H9 (cell line): ENCODE measurements around the gene NFKB1. TPM values are rescaled to one million over a fixed set of nuclear protein-coding genes. Genes with fewer than 3 reads are reported as not detected.
A peak's percentile ranks its signal among the peaks of the same experiment; 100 is the strongest.

Experiments used
- DNase-seq: peaks from one replicate; pipeline ENCODE4 v3.0.0-alpha.2; 2017
- H2AFZ ChIP-seq: one replicate; pipeline ENCODE4 v1.6.1; 2013; ENCODE audit warnings: mild to moderate bottlenecking, low read length, control low read depth, moderate library complexity
- H2AK5ac ChIP-seq: 2 replicates; pipeline ENCODE4 v1.6.1; 2013; ENCODE audit warnings: low read length, control low read depth, mixed read lengths; ENCODE audit not compliant: insufficient read length
- H2BK120ac ChIP-seq: one replicate; pipeline ENCODE4 v1.6.1; 2013; ENCODE audit warnings: low read depth, mild to moderate bottlenecking, low read length, control low read depth, inconsistent platforms; ENCODE audit not compliant: poor library complexity, severe bottlenecking
- H2BK12ac ChIP-seq: 2 replicates; pipeline ENCODE4 v1.6.1; 2013; ENCODE audit warnings: low read length, control low read depth, mixed read lengths, low read depth; ENCODE audit not compliant: insufficient read length
- H2BK15ac ChIP-seq: 2 replicates; pipeline ENCODE4 v1.6.1; 2013; ENCODE audit warnings: low read depth, low read length, control low read depth
- H2BK20ac ChIP-seq: one replicate; pipeline ENCODE4 v1.6.1; 2013; ENCODE audit warnings: low read depth, mild to moderate bottlenecking, low read length, control low read depth, inconsistent platforms; ENCODE audit not compliant: poor library complexity, severe bottlenecking
- H2BK5ac ChIP-seq: 2 replicates; pipeline ENCODE4 v1.6.1; 2013; ENCODE audit warnings: low read length, control low read depth, mixed read lengths; ENCODE audit not compliant: insufficient read length
- H3K14ac ChIP-seq: 2 replicates; pipeline ENCODE4 v1.6.1; 2013; ENCODE audit warnings: low read length, control low read depth; ENCODE audit not compliant: insufficient read depth
- H3K18ac ChIP-seq: 2 replicates; pipeline ENCODE4 v1.6.1; 2013; ENCODE audit warnings: low read depth, mild to moderate bottlenecking, mixed read lengths, low read length, control low read depth; ENCODE audit not compliant: insufficient read length
- H3K23ac ChIP-seq: 2 replicates; pipeline ENCODE4 v1.6.1; 2013; ENCODE audit warnings: low read length, control low read depth, mixed read lengths, low read depth; ENCODE audit not compliant: insufficient read length
- H3K23me2 ChIP-seq: 2 replicates; pipeline ENCODE4 v1.6.1; 2013; ENCODE audit warnings: low read depth, mild to moderate bottlenecking, mixed read lengths, low read length, control low read depth; ENCODE audit not compliant: insufficient read length, poor library complexity, severe bottlenecking
- H3K27ac ChIP-seq: 2 replicates; pipeline ENCODE4 v1.5.1; 2013; ENCODE audit warnings: low read length, control low read depth, mixed read lengths, low read depth; ENCODE audit not compliant: insufficient read length
- H3K27me3 ChIP-seq: 2 replicates; pipeline ENCODE4 v1.6.1; 2013; ENCODE audit warnings: low read length, control low read depth, inconsistent platforms; ENCODE audit not compliant: insufficient read depth
- H3K4ac ChIP-seq: 2 replicates; pipeline ENCODE4 v1.6.1; 2013; ENCODE audit warnings: low read depth, mild to moderate bottlenecking, control low read depth, inconsistent platforms, low read length, moderate library complexity
- H3K4me1 ChIP-seq: 2 replicates; pipeline ENCODE4 v1.6.1; 2013; ENCODE audit warnings: low read length, control low read depth, inconsistent platforms; ENCODE audit not compliant: insufficient read depth
- H3K4me2 ChIP-seq: 2 replicates; pipeline ENCODE4 v1.6.1; 2013; ENCODE audit warnings: low read length, control low read depth, mixed read lengths; ENCODE audit not compliant: insufficient read length, insufficient read depth
- H3K56ac ChIP-seq: 2 replicates; pipeline ENCODE4 v1.6.1; 2013; ENCODE audit warnings: low read depth, mild to moderate bottlenecking, mixed read lengths, low read length, control low read depth; ENCODE audit not compliant: insufficient read length
- H3K79me1 ChIP-seq: 2 replicates; pipeline ENCODE4 v1.6.1; 2013; ENCODE audit warnings: low read depth, mild to moderate bottlenecking, moderate library complexity, low read length, control low read depth, inconsistent platforms; ENCODE audit not compliant: insufficient read depth, poor library complexity, severe bottlenecking
- H3K79me2 ChIP-seq: 2 replicates; pipeline ENCODE4 v1.6.1; 2013; ENCODE audit warnings: low read length, control low read depth, inconsistent platforms; ENCODE audit not compliant: insufficient read depth
- H3K9ac ChIP-seq: 2 replicates; pipeline ENCODE4 v1.6.1; 2013; ENCODE audit warnings: low read length, control low read depth, mixed read lengths; ENCODE audit not compliant: insufficient read length; ENCODE audit errors: extremely low read depth
- H3K9me3 ChIP-seq: one replicate; pipeline ENCODE4 v1.6.1; 2013; ENCODE audit warnings: low read depth, low read length, inconsistent platforms; ENCODE audit not compliant: control insufficient read depth
- H3T11ph ChIP-seq: one replicate; pipeline ENCODE4 v1.6.1; 2013; ENCODE audit warnings: mild to moderate bottlenecking, low read length, control low read depth, inconsistent platforms
- H4K20me1 ChIP-seq: one replicate; pipeline ENCODE4 v1.6.1; 2013; ENCODE audit not compliant: control insufficient read depth, insufficient read length, insufficient read depth
- H4K5ac ChIP-seq: 2 replicates; pipeline ENCODE4 v1.6.1; 2013; ENCODE audit warnings: low read depth, mild to moderate bottlenecking, mixed read lengths, low read length, control low read depth; ENCODE audit not compliant: insufficient read length
- H4K8ac ChIP-seq: replicated peaks from 2 replicates; pipeline ENCODE4 v1.6.1; 2013; ENCODE audit warnings: low read length, control low read depth, mixed read lengths, low read depth; ENCODE audit not compliant: insufficient read length
- H4K91ac ChIP-seq: 2 replicates; pipeline ENCODE4 v1.6.1; 2013; ENCODE audit warnings: low read depth, mild to moderate bottlenecking, moderate library complexity, mixed read lengths, low read length, control low read depth; ENCODE audit not compliant: insufficient read length
- H3K27ac Mint-ChIP-seq, 3 experiments: 2 replicates in 2 of 3; 3 replicates in 1 of 3; pipeline ENCODE4 v1.8.0; 2020 to 2021; ENCODE audit warnings: mixed read lengths in 3 of 3, mild to moderate bottlenecking in 1 of 3, moderate library complexity in 1 of 3
- H3K27me3 Mint-ChIP-seq: 2 replicates; pipeline ENCODE4 v1.8.0; 2021; ENCODE audit warnings: low read depth, mild to moderate bottlenecking, moderate library complexity, mixed read lengths
- H3K36me3 Mint-ChIP-seq, 3 experiments: 2 replicates in 2 of 3; 3 replicates in 1 of 3; pipeline ENCODE4 v1.8.0; 2020 to 2021; ENCODE audit warnings: low read depth in 3 of 3, mixed read lengths in 3 of 3; ENCODE audit not compliant: insufficient read depth in 1 of 3
- H3K4me1 Mint-ChIP-seq, 2 experiments: 2 replicates each; pipeline ENCODE4 v1.8.0; 2020; ENCODE audit warnings: mixed read lengths in 2 of 2
- H3K4me3 Mint-ChIP-seq, 2 experiments: 2 replicates in 1 of 2; 3 replicates in 1 of 2; pipeline ENCODE4 v1.8.0; 2020 to 2021; ENCODE audit warnings: mild to moderate bottlenecking in 2 of 2, mixed read lengths in 2 of 2, moderate library complexity in 1 of 2
- H3K9me3 Mint-ChIP-seq, 2 experiments: 2 replicates in 1 of 2; 3 replicates in 1 of 2; pipeline ENCODE4 v1.8.0; 2020; ENCODE audit warnings: mild to moderate bottlenecking in 2 of 2, mixed read lengths in 2 of 2, moderate library complexity in 1 of 2
- CTCF ChIP-seq: fragments of 200-600 bp; sonication (generic); conservative IDR thresholded peaks from 3 replicates; pipeline ENCODE4 v1.8.0; 2021; ENCODE audit warnings: antibody characterized with exemption, mild to moderate bottlenecking
- WGBS: extraction: QIAGEN DNeasy Blood & Tissue Kit; methylation state at CpG from one replicate; pipeline ENCODE4 v1.1.7; 2013; ENCODE audit warnings: missing lambda C conversion rate, low lambda C conversion rate, mixed read lengths; ENCODE audit not compliant: insufficient read length; ENCODE audit errors: extremely low coverage; 5-methylcytosine and 5-hydroxymethylcytosine counted together
- total RNA-seq: library from RNA; stranded (reverse); gene quantifications from 2 replicates; pipeline ENCODE4 v1.2.1, GENCODE V29; 2021

The NFKB1 gene
- total RNA-seq, 1 experiment from 2014 or later, result 5.7 TPM

GRCh38 chr4:102492531-102493241, 8.5 kb upstream of the NFKB1 start:
- Histone ChIP-seq H2BK12ac (no peak overlapping the region), H3K79me1 (no peaks in the 10 kb centered on the region), H2BK5ac (no peak overlapping the region), H3K18ac (no peak overlapping the region), H4K8ac (no peak overlapping the region), H3K23ac (no peak overlapping the region), H4K91ac (no peak overlapping the region), H4K5ac (no peak overlapping the region), H2BK20ac (no peak overlapping the region), H3K27ac (no peak overlapping the region), H3K4ac (no peak overlapping the region), H2BK120ac (no peak overlapping the region), H3K14ac (no peak overlapping the region), H3K9ac (no peak overlapping the region), H3K79me2 (no peaks in the 10 kb centered on the region), H2AFZ (no peak overlapping the region), H3K27me3 (no peaks in the 10 kb centered on the region), H3K56ac (no peak overlapping the region), H3K9me3 (no peaks in the 10 kb centered on the region), H3K4me1 (0 out of 2 replicates have a peak, but pooled peaks cover 3% of the 10 kb centered on the region), H3T11ph (no peak overlapping the region), H2BK15ac (no peak overlapping the region), H3K4me2 (no peak overlapping the region), H3K23me2 (no peaks in the 10 kb centered on the region), H4K20me1 (no peaks in the 10 kb centered on the region), H2AK5ac (no peak overlapping the region)
- WGBS, result no CpG with 5 or more reads among the region's 2 CpGs
- Mint-ChIP-seq H3K27ac (peak overlapping the region in 1 of 3 experiments; percentile 39; a peak in 1 of 7 replicates), H3K9me3 (no peaks in the 10 kb centered on the region), H3K27me3 (no peaks in the 10 kb centered on the region), H3K4me1 (peaks cover 16% of the 10 kb centered on the region in 2 experiments), H3K4me3 (no peak overlapping the region), H3K36me3 (no peaks in the 10 kb centered on the region)
- DNase-seq, result no peak
- TF ChIP-seq CTCF, result no peak
